Loucy (cell line): ENCODE results near the gene ZNRF1.

Source experiments
- EZH2phosphoT487 ChIP-seq: fragments of 200-600 bp; IDR thresholded peaks from 2 replicates; pipeline ENCODE4 v1.6.1; 2018; ENCODE audit warnings: antibody characterized with exemption, mild to moderate bottlenecking, moderate library complexity, borderline replicate concordance
- TF ChIP-seq, protein P1 (sequence below): fragments of 200-600 bp; sonication (generic); conservative IDR thresholded peaks from 2 replicates; pipeline ENCODE4 v1.5.1; 2014; ENCODE audit warnings: mild to moderate bottlenecking, antibody characterized with exemption, low read length

DNA sequence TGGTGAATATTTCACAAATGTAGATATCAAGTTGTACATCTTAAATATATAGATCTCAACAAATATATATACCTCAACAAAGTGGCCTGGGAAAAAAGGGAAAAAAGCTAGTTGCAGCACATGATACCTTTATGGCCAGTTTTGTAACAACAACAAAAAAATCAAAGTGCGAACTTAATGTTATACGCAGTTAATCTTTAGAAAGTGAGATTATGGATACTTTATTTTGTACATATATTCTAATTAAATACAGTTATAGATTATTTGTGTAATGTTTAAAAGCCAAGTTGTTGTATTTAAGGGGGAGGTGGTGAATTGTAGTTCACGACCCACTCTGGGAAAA, 149.1 kb downstream of the ZNRF1 start:
- TF ChIP-seq, protein P1, sequence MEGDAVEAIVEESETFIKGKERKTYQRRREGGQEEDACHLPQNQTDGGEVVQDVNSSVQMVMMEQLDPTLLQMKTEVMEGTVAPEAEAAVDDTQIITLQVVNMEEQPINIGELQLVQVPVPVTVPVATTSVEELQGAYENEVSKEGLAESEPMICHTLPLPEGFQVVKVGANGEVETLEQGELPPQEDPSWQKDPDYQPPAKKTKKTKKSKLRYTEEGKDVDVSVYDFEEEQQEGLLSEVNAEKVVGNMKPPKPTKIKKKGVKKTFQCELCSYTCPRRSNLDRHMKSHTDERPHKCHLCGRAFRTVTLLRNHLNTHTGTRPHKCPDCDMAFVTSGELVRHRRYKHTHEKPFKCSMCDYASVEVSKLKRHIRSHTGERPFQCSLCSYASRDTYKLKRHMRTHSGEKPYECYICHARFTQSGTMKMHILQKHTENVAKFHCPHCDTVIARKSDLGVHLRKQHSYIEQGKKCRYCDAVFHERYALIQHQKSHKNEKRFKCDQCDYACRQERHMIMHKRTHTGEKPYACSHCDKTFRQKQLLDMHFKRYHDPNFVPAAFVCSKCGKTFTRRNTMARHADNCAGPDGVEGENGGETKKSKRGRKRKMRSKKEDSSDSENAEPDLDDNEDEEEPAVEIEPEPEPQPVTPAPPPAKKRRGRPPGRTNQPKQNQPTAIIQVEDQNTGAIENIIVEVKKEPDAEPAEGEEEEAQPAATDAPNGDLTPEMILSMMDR, result no peak
- no peak for TF ChIP-seq EZH2phosphoT487
